WTC11 (cell line): Measurements from ENCODE around the gene STARD10. TPM values are rescaled to one million over a fixed set of nuclear protein-coding genes. Genes with fewer than 3 reads are reported as not detected.

Experiments used
- ATAC-seq: fragments of 200-7000 bp; cut with Tn5 transposase; 2 replicates; pipeline ENCODE4 v1.10.0; 2021; ENCODE audit warnings: mild to moderate bottlenecking, moderate library complexity
- CTCF ChIA-PET: fragments of 300-600 bp; sonication (Branson Sonifier 250); formaldehyde crosslinking; loops from one replicate; lab custom pipeline; 2021; ENCODE audit warnings: antibody characterized with exemption; lab: Charles Lee
- POLR2A ChIA-PET: fragments of 350-600 bp; sonication (Branson Sonifier 250); formaldehyde crosslinking; loops from one replicate; lab custom pipeline; 2021; ENCODE audit warnings: antibody characterized with exemption; lab: Charles Lee
- DNase-seq: peaks from one replicate; pipeline ENCODE4 v3.0.0; 2021; ENCODE audit warnings: low spot score
- H3K27ac Mint-ChIP-seq: 2 replicates; pipeline ENCODE4 v1.8.0; 2021; ENCODE audit warnings: mixed read lengths
- H3K27me3 Mint-ChIP-seq: 2 replicates; pipeline ENCODE4 v1.8.0; 2021; ENCODE audit warnings: low read depth, mild to moderate bottlenecking, moderate library complexity, mixed read lengths
- H3K36me3 Mint-ChIP-seq: 2 replicates; pipeline ENCODE4 v1.8.0; 2021; ENCODE audit warnings: mixed read lengths
- H3K4me1 Mint-ChIP-seq: 2 replicates; pipeline ENCODE4 v1.8.0; 2022; ENCODE audit warnings: mixed read lengths
- H3K4me3 Mint-ChIP-seq: 2 replicates; pipeline ENCODE4 v1.8.0; 2021; ENCODE audit warnings: mild to moderate bottlenecking, moderate library complexity, mixed read lengths
- H3K9me3 Mint-ChIP-seq: 2 replicates; pipeline ENCODE4 v1.8.0; 2021; ENCODE audit warnings: mixed read lengths
- AR ChIP-seq: fragments of 250-450 bp; sonication (Bioruptor Pico); IDR thresholded peaks from 2 replicates; pipeline ENCODE4 v1.9.0; 2021; ENCODE audit warnings: mild to moderate bottlenecking
- ATF1 ChIP-seq: sonication (generic); formaldehyde crosslinking; IDR thresholded peaks from 2 replicates; pipeline ENCODE4 v1.8.1; 2023; ENCODE audit warnings: mild to moderate bottlenecking, moderate library complexity, missing genetic modification reagents
- ATF6 ChIP-seq: sonication (generic); formaldehyde crosslinking; IDR thresholded peaks from 2 replicates; pipeline ENCODE4 v1.8.1; 2023; ENCODE audit warnings: mild to moderate bottlenecking, missing genetic modification reagents
- EMX1 ChIP-seq: fragments of 250-450 bp; sonication (Bioruptor Pico); IDR thresholded peaks from 2 replicates; pipeline ENCODE4 v1.8.0; 2021; ENCODE audit warnings: mild to moderate bottlenecking
- MXD4 ChIP-seq: fragments of 250-450 bp; sonication (Bioruptor Pico); IDR thresholded peaks from 2 replicates; pipeline ENCODE4 v1.8.0; 2021; ENCODE audit warnings: mild to moderate bottlenecking, moderate library complexity, borderline replicate concordance
- PRDM15 ChIP-seq: sonication (generic); formaldehyde crosslinking; IDR thresholded peaks from 2 replicates; pipeline ENCODE4 v1.8.0; 2022; ENCODE audit warnings: missing genetic modification reagents
- SOX15 ChIP-seq: fragments of 250-450 bp; sonication (Bioruptor Pico); IDR thresholded peaks from 2 replicates; pipeline ENCODE4 v1.9.0; 2021; ENCODE audit warnings: mild to moderate bottlenecking
- TEAD1 ChIP-seq: sonication (generic); formaldehyde crosslinking; IDR thresholded peaks from 2 replicates; pipeline ENCODE4 v1.8.0; 2022; ENCODE audit warnings: mild to moderate bottlenecking, missing genetic modification reagents
- ZNF121 ChIP-seq: sonication (generic); formaldehyde crosslinking; IDR thresholded peaks from 2 replicates; pipeline ENCODE4 v1.8.0; 2023; ENCODE audit warnings: missing genetic modification reagents
- ZNF671 ChIP-seq: fragments of 250-450 bp; sonication (Bioruptor Pico); IDR thresholded peaks from 2 replicates; pipeline ENCODE4 v1.8.0; 2021; ENCODE audit warnings: mild to moderate bottlenecking
- total RNA-seq: library from RNA; stranded (reverse); gene quantifications from 3 replicates; pipeline ENCODE4 v1.2.3, GENCODE V29; 2021
- TF ChIP-seq, protein P1 (sequence below): fragments of 250-450 bp; sonication (Bioruptor Pico); IDR thresholded peaks from 2 replicates; pipeline ENCODE4 v1.9.0; 2021; ENCODE audit warnings: moderate library complexity, mild to moderate bottlenecking, inconsistent platforms, borderline replicate concordance
- TF ChIP-seq, protein P2 (sequence below): sonication (generic); formaldehyde crosslinking; IDR thresholded peaks from 2 replicates; pipeline ENCODE4 v1.8.1; 2022; ENCODE audit warnings: mild to moderate bottlenecking, missing genetic modification reagents, moderate library complexity, borderline replicate concordance
- TF ChIP-seq, protein P3 (sequence below): sonication (generic); formaldehyde crosslinking; IDR thresholded peaks from 2 replicates; pipeline ENCODE4 v1.8.0; 2022; ENCODE audit warnings: mild to moderate bottlenecking, missing genetic modification reagents
- TF ChIP-seq, protein P4 (sequence below): fragments of 250-450 bp; sonication (Bioruptor Pico); IDR thresholded peaks from 2 replicates; pipeline ENCODE4 v1.8.0; 2021; ENCODE audit warnings: mild to moderate bottlenecking
- TF ChIP-seq, protein P5 (sequence below): sonication (generic); formaldehyde crosslinking; conservative IDR thresholded peaks from 2 replicates; pipeline ENCODE4 v1.8.1; 2023; ENCODE audit warnings: mild to moderate bottlenecking, low read depth, missing genetic modification reagents, moderate library complexity

Gene STARD10
- total RNA-seq, 1 experiment from 2014 or later = 32.0 TPM

- no peak for TF ChIP-seq PRDM15 (CRISPR knock-in tag)
- TF ChIP-seq, protein P1, sequence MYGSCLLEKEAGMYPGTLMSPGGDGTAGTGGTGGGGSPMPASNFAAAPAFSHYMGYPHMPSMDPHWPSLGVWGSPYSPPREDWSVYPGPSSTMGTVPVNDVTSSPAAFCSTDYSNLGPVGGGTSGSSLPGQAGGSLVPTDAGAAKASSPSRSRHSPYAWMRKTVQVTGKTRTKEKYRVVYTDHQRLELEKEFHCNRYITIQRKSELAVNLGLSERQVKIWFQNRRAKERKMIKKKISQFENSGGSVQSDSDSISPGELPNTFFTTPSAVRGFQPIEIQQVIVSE = no peak
Measured at GRCh38 chr11:72716788-72717435, 76.9 kb downstream of the STARD10 start (continued).

GRCh38 chr11:72716290-72716689, 77.6 kb downstream of the STARD10 start:
- Mint-ChIP-seq H3K36me3 (peaks cover under 1% of the 10 kb centered on the region; the same call in 1 of the 2 replicates), H3K4me3 (no peak overlapping the region), H3K9me3 (no peaks in the 10 kb centered on the region), H3K27ac (peak overlapping the region; percentile 36; the same call in 1 of the 2 replicates), H3K27me3 (no peaks in the 10 kb centered on the region), H3K4me1 (peaks cover 5% of the 10 kb centered on the region)
- DNase-seq (no peak), ATAC-seq (no peak)
- ChIA-PET POLR2A (interaction anchor here (0.8 to 0.9 kb wide), 3 partner anchors 29 to 63 kb away, joined by 3 to 5 read pairs (median 4); no protein-coding TSS in a partner anchor), CTCF (interaction anchor here (1.6 to 1.9 kb wide), 2 partner anchors 9 to 245 kb away, joined by 7 to 8 read pairs; no protein-coding TSS in a partner anchor)
- TF ChIP-seq ATF6 (no peak), ZNF121 (CRISPR knock-in tag) (no peak), MXD4 (CRISPR knock-in tag) (no peak), ZNF671 (no peak), TEAD1 (CRISPR knock-in tag) (no peak), ATF1 (CRISPR knock-in tag) (no peak), EMX1 (no peak), SOX15 (no peak), AR (no peak)
- TF ChIP-seq, protein P2, sequence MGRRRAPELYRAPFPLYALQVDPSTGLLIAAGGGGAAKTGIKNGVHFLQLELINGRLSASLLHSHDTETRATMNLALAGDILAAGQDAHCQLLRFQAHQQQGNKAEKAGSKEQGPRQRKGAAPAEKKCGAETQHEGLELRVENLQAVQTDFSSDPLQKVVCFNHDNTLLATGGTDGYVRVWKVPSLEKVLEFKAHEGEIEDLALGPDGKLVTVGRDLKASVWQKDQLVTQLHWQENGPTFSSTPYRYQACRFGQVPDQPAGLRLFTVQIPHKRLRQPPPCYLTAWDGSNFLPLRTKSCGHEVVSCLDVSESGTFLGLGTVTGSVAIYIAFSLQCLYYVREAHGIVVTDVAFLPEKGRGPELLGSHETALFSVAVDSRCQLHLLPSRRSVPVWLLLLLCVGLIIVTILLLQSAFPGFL (CRISPR knock-in tag) = no peak
- TF ChIP-seq, protein P3, sequence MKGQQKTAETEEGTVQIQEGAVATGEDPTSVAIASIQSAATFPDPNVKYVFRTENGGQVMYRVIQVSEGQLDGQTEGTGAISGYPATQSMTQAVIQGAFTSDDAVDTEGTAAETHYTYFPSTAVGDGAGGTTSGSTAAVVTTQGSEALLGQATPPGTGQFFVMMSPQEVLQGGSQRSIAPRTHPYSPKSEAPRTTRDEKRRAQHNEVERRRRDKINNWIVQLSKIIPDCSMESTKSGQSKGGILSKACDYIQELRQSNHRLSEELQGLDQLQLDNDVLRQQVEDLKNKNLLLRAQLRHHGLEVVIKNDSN (CRISPR knock-in tag) = no peak
- TF ChIP-seq, protein P4, sequence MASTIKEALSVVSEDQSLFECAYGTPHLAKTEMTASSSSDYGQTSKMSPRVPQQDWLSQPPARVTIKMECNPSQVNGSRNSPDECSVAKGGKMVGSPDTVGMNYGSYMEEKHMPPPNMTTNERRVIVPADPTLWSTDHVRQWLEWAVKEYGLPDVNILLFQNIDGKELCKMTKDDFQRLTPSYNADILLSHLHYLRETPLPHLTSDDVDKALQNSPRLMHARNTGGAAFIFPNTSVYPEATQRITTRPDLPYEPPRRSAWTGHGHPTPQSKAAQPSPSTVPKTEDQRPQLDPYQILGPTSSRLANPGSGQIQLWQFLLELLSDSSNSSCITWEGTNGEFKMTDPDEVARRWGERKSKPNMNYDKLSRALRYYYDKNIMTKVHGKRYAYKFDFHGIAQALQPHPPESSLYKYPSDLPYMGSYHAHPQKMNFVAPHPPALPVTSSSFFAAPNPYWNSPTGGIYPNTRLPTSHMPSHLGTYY = no peak
- TF ChIP-seq, protein P1 = no peak
- TF ChIP-seq, protein P5, sequence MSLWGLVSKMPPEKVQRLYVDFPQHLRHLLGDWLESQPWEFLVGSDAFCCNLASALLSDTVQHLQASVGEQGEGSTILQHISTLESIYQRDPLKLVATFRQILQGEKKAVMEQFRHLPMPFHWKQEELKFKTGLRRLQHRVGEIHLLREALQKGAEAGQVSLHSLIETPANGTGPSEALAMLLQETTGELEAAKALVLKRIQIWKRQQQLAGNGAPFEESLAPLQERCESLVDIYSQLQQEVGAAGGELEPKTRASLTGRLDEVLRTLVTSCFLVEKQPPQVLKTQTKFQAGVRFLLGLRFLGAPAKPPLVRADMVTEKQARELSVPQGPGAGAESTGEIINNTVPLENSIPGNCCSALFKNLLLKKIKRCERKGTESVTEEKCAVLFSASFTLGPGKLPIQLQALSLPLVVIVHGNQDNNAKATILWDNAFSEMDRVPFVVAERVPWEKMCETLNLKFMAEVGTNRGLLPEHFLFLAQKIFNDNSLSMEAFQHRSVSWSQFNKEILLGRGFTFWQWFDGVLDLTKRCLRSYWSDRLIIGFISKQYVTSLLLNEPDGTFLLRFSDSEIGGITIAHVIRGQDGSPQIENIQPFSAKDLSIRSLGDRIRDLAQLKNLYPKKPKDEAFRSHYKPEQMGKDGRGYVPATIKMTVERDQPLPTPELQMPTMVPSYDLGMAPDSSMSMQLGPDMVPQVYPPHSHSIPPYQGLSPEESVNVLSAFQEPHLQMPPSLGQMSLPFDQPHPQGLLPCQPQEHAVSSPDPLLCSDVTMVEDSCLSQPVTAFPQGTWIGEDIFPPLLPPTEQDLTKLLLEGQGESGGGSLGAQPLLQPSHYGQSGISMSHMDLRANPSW (CRISPR knock-in tag) = no peak
